ENCODE measurements around the gene FRMD4A.

DNA sequence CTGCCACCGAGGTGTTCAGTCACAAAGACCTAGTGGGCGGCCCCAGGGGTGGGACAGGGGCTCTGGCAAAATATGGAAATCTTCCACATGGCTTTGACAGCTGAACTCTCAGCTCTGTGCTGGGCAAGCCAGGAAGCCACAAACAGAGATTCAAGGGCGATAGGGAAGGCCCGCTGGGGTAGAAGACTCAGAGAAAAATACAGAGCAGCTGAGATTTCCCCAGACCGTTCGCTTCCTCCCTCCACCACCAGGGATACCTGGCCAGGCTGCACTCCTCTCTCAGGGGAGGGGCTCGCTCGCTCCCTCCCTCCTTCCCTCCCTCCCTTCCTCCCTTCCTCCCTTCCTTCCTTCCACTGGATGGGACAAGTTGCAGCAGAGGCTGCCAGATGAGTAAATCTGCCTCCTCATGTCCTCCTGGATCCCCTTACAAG is 483.5 kb downstream of the FRMD4A start:
- TF ChIP-seq EZH2 (IDR thresholded peaks at IDR 0.05; ENCODE audit: insufficient read depth, poor library complexity, severe bottlenecking) (no peak), EZH2phosphoT487 (IDR thresholded peaks at IDR 0.05; ENCODE audit: insufficient read depth, low read depth) (no peak)
